Eye (tissue), 1 donor: ENCODE measurements around the gene AOPEP.
"Not testable (repeated sequence)": the region's sequence is repeated elsewhere in the genome, so short reads cannot be mapped to it uniquely, and the experiment has no call there.

Experiments used
- DNase-seq: peaks from one replicate; pipeline ENCODE4 v3.0.0-alpha.2; 2015

The AOPEP gene

DNA sequence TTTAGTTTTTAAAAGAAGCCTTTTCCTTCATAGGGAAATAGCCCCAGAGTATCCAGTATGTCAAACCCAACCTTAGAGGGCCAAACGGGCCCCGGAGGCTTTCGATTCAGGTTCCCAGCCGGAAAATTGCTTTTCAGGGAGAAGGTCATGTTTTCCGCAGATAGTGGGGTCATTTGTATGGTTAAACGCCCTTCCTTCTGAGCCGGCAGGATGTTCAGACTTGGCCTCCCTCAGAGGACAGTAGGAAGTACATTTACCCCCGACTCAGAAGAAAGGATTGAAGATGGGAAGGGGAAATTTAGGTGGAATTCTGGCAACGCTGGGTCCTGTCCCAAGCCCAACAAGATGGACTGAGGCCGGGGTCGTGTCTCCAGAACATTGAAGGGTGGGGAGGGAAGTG lies 195.2 kb downstream of the AOPEP start:
- DNase-seq = no peak

GRCh38 chr9:94922098-94922607 lies 195.7 kb downstream of the AOPEP start:
- peak; percentile 61 for DNase-seq

- DNase-seq = peak; percentile 38
These were observed 196.2 kb downstream of the AOPEP start for GRCh38 chr9:94922691-94923107.

- peak; percentile 63 for DNase-seq
These were observed 197.0 kb downstream of the AOPEP start for GRCh38 chr9:94923326-94924089.

DNA sequence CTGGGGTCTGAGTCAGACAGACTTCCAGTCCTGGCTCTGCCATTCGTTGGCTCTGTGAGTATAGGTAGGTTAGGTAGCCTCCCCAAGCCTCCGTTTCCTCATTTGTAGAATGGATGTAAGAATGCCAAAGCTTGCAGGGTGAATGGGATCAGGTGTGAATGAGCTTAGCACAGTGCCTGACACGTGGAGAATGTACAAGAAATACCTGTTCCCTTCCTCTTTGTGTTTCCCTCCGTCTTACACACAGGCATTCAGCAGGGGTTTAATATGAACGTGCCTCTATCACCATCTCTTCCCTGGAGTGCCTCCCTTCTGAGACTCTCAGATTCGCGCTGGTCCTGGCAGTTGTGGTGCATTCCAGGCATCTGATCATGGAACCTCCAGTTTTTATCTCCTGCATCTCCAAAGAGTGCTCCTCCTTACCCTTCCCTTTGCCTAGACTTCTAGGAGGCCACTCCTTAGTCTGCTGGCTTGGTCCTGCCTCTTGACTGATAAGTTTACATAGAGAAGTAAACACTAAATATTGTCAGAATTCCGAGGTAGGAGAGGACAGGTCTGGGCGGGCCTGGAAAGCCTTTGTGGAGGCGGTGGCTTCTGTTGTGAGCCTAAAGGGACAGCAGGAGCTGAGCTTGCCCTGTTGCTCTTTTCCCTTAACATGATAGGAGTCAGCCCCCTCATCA lies 199.4 kb downstream of the AOPEP start:
- DNase-seq = no peak

GRCh38 chr9:94926431-94926800 lies 199.9 kb downstream of the AOPEP start:
- DNase-seq = no peak

DNA sequence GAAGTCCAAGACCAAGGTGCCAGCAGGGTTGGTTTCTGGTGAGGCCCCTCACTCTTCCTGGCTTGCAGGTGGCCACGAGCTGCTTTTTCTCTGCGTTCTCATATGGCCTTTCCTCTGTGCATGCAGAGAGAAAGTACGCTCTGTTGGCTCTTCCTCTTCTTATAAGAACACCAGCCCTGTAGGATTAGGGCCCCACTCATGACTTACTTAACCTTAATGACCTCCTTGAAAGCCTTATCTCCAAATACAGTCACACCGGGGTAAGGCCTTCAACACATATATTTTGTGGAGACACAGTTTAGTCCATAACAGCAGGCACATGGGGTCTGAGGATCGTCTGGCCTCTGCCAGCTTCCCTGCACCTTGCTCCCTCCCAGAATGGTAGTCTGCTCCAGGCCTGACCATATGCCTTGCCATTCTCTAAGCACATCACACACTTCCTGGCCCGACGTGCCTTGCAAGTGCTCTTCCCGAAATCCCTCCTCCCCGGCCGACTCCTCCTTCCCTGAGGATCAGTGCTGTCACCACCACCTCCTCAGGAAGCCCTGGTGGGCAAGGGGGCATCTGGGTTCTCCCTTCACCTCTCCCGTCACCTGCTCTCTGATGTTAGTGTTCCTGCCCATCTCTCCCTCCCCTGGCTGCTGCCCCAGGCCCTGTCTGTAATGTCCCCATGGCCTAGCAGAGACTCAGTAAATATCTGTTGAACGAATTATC lies 200.7 kb downstream of the AOPEP start:
- no peak for DNase-seq

DNA sequence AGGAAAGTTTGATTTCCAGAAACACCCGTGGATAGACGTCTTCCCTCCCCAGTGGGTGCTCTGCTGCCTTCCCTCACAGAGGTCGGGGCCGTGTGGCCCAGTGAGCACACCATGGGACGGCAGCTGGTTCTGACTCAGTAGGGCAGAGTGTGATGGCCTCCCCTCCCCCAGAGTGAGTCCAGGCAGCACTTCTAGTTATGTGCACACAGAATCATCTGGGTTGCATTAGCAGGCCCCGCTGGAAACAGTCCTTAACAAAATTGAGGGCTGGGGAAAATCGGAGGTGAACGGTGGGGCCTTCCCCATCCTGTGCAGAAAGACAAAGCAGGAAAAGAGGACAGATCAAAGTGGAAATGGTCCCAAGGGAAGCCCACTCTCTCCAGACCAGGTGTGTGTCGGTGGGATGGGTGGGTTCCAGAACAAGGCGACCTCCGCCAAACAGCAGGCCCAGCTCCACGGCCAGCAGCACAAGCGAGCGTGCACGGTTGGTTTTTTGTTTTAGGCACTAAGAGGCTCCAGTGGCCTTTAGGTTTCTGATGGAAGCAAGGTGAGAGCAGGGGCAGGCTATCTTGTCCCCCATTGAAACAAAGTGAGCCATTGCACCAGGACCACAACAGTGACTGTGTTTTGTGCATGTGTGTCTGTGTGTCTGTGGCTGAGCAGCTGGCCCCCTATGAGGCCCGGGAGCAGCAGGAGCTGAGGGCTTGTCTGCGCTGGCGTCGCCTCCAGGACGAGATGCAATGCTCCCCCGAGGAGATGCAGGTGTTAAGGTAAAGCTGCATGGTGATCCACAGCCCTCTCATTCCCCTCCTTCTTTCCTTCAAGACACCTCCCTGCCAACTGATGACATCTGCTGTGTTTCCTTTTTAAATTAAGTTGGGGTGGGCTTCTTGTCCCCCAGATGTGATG lies 201.5 kb downstream of the AOPEP start:
- no peak for DNase-seq

- no peak for DNase-seq
These were observed 202.3 kb downstream of the AOPEP start for GRCh38 chr9:94928691-94929368.

- DNase-seq = no peak
These were observed 202.9 kb downstream of the AOPEP start for GRCh38 chr9:94929369-94929756.

DNA sequence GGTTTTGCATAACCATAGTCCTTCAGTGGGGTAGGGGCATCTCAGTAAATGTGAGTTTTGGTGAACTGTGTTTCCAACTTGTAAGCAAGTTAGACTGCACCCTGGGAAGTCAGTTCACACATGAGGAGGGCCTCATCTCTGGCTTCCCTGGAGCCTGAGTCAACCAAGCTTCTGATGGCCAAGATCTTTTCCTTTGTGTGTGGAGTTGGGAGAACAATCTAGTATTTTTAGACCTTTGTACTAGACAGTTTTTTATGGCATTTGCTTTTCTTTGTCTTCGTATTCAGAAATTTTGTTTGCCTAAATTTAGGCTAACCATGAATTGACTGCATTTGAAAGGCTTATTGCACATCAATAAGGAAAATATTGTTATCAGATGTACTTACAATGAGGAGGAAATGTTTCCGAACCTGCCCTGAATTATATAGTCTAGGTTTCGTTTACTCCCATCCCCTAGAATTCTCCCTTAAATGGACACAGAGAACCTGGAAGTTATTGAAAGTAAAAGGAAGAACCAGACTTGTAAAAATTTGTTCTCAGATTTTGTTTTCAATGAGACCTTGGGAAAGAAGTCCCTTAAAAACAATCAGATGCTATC lies 204.6 kb downstream of the AOPEP start:
- DNase-seq = no peak

GRCh38 chr9:94931740-94932139 lies 205.2 kb downstream of the AOPEP start:
- DNase-seq = no peak

DNA sequence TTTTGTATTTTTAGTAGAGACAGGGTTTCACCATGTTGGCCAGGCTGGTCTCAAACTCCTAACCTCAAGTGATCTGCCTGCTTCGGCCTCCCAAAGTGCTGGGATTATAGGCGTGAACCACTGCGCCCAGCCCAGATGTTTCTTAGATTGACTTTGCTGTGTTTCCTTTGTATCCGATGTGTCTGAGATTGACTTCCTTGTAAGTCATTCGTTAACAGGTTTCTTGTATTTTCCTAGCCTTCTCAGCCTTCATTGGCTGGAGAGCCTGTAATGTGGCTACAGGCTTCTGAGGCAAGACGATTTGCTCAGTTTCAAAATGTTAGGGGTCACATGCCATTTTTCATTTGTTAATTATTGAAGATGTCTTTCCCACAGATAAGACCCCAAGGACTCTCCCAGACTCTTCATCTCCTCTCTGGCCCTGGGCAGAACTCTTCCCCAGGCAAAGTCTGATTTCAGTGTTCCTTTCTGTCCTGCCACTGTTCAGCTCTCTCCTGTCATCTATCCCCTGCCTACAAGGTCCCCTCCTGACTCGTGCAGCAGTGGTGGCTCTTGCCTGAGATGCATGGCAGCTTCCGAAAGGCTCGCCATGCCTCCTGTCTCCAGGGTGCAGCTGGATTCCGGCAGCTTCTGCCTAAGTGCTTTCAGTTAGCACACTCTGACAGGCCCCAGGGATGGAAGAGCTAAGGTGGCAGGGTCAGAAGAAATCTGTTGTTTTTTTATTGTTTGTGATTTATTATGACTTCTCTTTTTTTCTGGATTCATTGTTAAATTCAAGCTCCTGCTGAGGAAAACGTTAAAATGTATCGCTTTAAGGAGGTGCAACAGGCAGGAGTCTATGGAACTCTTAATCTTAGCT lies 206.4 kb downstream of the AOPEP start:
- peak; percentile 71 for DNase-seq

DNA sequence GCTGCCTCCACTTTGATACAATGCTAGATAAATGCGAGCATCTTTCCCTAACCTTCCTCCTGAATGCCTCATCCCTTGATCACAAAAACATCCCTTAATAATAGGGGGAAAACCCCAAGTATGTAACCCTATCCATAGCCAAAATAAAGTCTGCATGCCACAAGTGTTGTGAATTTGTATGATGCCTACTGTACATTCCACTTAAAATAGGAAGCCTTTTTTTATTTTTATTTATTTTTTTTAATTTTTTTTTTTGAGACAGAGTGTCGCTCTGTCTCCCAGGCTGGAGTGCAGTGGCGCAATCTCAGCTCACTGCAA lies 207.0 kb downstream of the AOPEP start:
- DNase-seq = no peak

DNA sequence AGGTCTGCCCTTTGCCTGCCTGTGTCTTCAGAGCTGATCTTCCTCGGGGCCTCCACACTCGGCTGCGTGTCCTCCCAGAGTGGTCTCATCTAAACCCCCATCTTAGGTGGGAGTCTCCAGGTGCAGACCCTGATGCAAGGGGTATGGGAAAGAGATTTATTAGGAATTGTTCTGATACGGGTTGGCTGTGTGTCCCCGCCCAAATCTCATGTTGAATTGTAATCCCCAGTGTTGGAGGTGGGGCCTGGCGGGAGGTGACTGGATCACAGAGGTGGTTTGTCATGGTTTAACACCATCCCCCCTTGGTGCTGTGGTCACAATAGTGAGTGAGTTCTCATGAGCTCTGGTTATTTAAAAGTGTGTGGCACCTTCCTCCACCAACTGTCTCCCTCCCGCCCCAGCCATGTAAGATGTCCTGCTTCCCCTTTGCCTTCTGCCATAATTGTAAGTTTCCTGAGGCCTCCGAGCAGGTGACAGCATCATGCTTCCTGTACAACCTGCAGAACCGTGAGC lies 208.4 kb downstream of the AOPEP start:
- no peak for DNase-seq

DNA sequence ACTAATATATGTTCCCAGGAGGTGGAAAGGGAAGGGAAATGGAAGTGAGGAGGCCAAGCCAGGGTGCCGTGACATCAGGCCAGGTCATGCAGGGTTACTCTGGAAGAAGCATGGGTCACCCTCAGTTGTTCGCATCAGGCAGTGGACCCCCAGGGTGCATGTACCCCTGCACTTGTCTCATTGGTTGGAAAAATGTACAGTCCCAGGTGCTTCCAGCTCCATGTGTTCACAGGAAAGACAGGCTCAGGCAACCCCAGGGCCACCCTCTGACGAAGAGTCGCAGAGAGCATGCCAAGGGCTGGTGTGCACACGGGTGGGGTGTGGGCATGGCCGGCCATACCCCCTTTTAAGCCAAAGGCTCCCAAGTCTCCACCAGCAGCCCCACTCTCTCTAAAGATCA lies 208.9 kb downstream of the AOPEP start:
- no peak for DNase-seq

- no peak for DNase-seq
These were observed 209.9 kb downstream of the AOPEP start for GRCh38 chr9:94936419-94936818.

GRCh38 chr9:94937214-94937903 lies 210.9 kb downstream of the AOPEP start:
- DNase-seq = no peak

DNA sequence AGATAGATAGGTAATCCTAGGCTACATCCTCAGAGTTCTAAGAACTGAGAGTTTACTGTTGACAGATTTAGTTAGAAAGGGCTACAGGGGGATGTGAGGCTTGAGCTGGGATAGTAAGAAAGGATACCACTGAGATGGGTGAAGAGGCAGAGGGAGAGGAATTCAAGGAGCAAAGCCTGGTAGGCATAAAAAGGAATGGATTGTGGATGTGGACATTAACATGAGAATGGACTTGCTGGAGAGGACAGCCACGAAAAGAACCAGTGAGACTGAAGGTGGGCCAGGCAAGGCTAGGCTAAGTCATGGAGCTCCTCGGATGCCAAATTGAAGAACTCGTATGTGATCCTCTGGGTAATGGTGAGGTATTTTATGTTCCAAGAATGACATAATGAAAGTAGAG lies 211.9 kb downstream of the AOPEP start:
- no peak for DNase-seq

DNA sequence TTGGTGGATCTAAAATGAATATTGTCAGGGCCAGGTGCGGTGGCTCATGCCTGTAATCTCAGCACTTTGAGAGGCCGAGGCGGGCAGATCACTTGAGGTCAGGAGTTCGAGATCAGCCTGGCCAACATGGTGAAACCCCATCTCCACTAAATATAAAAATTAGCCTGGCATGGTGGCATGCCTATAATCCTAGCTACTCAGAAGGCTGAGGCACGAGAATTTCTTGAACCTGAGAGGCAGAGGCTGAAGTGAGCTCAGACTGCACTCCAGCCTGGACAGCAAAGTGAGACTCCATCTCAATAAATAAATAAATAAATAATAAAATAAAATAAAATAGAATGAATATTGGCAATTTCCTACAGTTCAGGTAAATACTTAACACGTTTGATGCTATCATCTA lies 213.8 kb downstream of the AOPEP start:
- DNase-seq = not testable (repeated sequence)
